Activated naive CD4-positive, alpha-beta T cell treated with anti-CD3 and anti-CD28 coated beads for 36 hours (primary cell): ENCODE results near the gene ZFY. TPM values are rescaled to one million over a fixed set of nuclear protein-coding genes. Genes with fewer than 3 reads are reported as not detected.

Experiments
- CTCF ChIA-PET: fragments of 350-600 bp; sonication (Branson Sonifier 250); formaldehyde crosslinking; loops from one replicate; lab custom pipeline; 2021; ENCODE audit warnings: antibody characterized with exemption; lab: Charles Lee
- DNase-seq: peaks from one replicate; pipeline ENCODE4 v3.0.0-alpha.2; 2020
- H3K27ac Mint-ChIP-seq: one replicate; pipeline ENCODE4 v1.8.0; 2021; ENCODE audit warnings: mild to moderate bottlenecking, mixed read lengths
- H3K27me3 Mint-ChIP-seq: one replicate; pipeline ENCODE4 v1.8.0; 2021; ENCODE audit warnings: low read depth, mixed read lengths
- H3K36me3 Mint-ChIP-seq: one replicate; pipeline ENCODE4 v1.8.0; 2021; ENCODE audit warnings: low read depth, mixed read lengths
- H3K4me1 Mint-ChIP-seq: one replicate; pipeline ENCODE4 v1.8.0; 2021; ENCODE audit warnings: low read depth, mixed read lengths
- H3K4me3 Mint-ChIP-seq: one replicate; pipeline ENCODE4 v1.8.0; 2021; ENCODE audit warnings: mild to moderate bottlenecking, moderate library complexity, mixed read lengths
- H3K9me3 Mint-ChIP-seq: one replicate; pipeline ENCODE4 v1.8.0; 2021; ENCODE audit warnings: mixed read lengths
- intact Hi-C: fragments of 100-400 bp; cut with micrococcal nuclease; formaldehyde crosslinking; loops from one replicate; pipeline ENCODE4 v1.15.1; 2023
- total RNA-seq, 2 experiments: library from RNA; stranded (reverse); gene quantifications; one replicate each; pipeline ENCODE4 v1.2.3, GENCODE V29; 2021

ZFY gene
- total RNA-seq, 2 experiments from 2014 or later = 11.5 to 11.9 TPM

DNA sequence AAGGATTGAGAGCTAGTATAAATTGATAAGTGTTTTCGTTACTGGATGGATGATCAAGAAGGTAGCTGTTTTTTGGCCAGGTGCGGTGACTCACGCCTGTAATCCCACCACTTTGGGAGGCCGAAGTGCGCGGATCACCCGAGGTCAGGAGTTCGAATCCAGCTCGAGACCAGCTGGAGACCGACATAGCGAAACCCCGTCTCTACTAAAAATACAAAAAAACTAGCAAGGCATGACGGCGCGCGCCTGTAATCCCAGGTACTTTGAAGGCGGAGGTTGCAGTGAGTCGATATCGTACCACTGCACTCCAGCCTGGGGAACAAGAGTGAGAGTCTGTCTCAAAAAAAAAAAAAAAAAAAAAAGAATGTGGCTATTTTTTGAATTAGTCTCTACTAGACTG, 2.0 kb downstream of the ZFY start:
- CTCF ChIA-PET = interaction anchor here (1.1 to 1.5 kb wide), 4 partner anchors 12 to 78 kb away, joined by 3 to 9 read pairs (median 4); no protein-coding TSS in a partner anchor
- no peaks in the 10 kb centered on the region for H3K9me3 Mint-ChIP-seq
- DNase-seq = peak; percentile 6
- H3K4me1 Mint-ChIP-seq = peaks cover 28% of the 10 kb centered on the region
- H3K27ac Mint-ChIP-seq = peak overlapping the region; percentile 98
- H3K27me3 Mint-ChIP-seq = no peaks in the 10 kb centered on the region
- peak overlapping the region; percentile 82 for H3K4me3 Mint-ChIP-seq
- intact Hi-C loops = loop anchor here (5.0 kb wide), 1 partner anchor 80 kb away; no protein-coding TSS in a partner anchor
- peaks cover 6% of the 10 kb centered on the region for H3K36me3 Mint-ChIP-seq

DNA sequence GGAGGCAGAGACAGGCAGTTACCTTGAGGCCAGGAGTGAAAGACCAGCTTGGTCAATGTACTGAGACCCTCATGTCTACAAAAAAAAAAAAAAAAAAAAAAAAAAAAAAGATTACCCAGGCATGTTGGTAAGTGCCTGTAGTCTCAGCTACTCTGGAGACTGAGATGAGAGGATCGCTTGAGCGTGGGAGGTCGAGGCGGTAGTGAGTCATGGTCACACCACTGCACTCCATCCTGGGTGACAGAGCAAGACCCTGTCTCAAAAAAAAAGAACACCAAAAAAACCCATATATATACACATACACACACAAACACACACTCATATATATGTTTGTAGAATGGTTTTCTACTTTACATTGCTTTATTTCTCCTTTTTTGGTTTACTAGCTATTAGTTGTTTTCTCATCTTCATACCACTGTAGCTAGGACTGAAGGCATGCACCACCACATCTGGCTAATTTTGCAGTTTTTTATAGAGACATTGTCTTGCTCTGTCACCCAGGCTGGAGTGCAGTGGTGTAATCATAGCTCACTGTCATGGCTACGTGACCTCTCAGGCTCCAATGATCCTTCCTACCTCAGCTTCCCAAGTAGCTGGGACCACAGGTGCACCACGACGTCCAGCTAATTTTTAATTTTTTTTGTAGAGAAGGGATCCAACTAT, 14.5 kb downstream of the ZFY start:
- DNase-seq = peak; percentile 51
- H3K4me3 Mint-ChIP-seq = no peak overlapping the region
- H3K36me3 Mint-ChIP-seq = peaks cover 4% of the 10 kb centered on the region
- CTCF ChIA-PET = interaction anchor here (0.6 to 0.7 kb wide), 2 partner anchors 13 to 64 kb away, joined by 3 to 4 read pairs; no protein-coding TSS in a partner anchor
- H3K27me3 Mint-ChIP-seq = no peaks in the 10 kb centered on the region
- H3K4me1 Mint-ChIP-seq = peaks cover 36% of the 10 kb centered on the region
- no peaks in the 10 kb centered on the region for H3K9me3 Mint-ChIP-seq
- H3K27ac Mint-ChIP-seq = no peak overlapping the region
- intact Hi-C loops = loop anchor here (2.0 kb wide), 1 partner anchor 53 kb away; no protein-coding TSS in a partner anchor

DNA sequence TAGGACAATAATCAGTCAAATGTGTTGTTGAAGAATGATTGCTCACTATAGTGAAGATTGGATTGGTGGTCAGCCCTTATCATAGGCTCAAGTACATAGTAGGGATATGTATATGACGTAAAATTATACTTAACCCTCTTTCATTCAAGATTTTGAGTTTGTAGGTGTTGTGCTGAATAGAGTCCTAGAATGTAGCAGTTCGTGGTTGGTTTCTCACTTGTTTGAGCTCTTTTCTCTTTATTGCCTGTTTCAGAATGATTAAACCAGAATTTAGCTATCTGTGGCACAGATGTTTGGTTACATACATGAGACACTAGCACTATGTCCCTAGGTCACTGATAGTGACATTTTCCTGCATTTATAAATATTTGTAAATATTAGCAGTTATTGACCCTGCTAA, 15.5 kb downstream of the ZFY start:
- no peak overlapping the region for H3K4me3 Mint-ChIP-seq
- H3K27ac Mint-ChIP-seq = peak overlapping the region; percentile 21
- CTCF ChIA-PET = no interaction called here
- intact Hi-C loops = no loop called here
- peaks cover 38% of the 10 kb centered on the region for H3K4me1 Mint-ChIP-seq
- no peak for DNase-seq
- H3K9me3 Mint-ChIP-seq = no peaks in the 10 kb centered on the region
- peaks cover 6% of the 10 kb centered on the region for H3K36me3 Mint-ChIP-seq
- H3K27me3 Mint-ChIP-seq = no peaks in the 10 kb centered on the region

DNA sequence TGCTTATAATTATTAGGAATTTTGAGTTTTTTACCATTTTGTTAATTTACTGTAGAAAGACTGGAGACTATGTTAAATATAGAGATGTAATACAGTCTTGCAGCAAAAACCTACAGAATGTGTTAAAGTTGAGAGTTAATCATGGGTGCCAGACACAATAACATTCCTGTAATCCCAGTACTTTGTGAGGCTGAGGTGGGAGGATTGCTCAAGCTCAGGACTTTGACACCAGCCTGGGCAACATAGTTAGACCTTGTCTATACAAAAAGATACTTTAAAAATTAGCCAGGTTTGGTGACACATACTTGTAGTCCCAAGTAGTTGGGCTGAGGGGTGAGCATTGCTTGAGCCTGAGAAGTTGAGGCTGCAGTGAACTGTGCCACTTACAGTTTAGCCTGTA, 17.7 kb downstream of the ZFY start:
- H3K4me3 Mint-ChIP-seq = no peak overlapping the region
- intact Hi-C loops = no loop called here
- no peaks in the 10 kb centered on the region for H3K27me3 Mint-ChIP-seq
- H3K4me1 Mint-ChIP-seq = peaks cover 37% of the 10 kb centered on the region
- CTCF ChIA-PET = no interaction called here
- no peak for DNase-seq
- H3K9me3 Mint-ChIP-seq = no peaks in the 10 kb centered on the region
- H3K27ac Mint-ChIP-seq = no peak overlapping the region
- peaks cover 9% of the 10 kb centered on the region for H3K36me3 Mint-ChIP-seq

DNA sequence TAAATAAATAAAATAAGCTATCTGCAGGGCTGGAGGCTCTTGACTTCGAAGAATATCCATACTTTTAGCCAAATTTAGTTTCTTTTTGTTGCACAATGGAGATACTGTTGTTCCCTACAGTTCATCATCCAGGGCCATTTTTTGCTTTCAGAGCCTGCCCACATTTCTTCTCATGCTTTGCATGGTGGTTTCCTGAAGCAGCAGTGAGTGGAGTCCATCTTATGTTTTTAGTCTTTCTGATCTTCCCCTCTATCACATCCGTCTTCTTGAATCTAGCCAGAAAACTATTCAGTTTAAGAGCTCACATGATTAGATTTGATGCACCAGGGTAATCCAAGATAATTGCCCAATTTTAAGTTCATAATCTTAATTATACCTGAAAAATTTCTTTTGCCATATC, 19.6 kb downstream of the ZFY start:
- CTCF ChIA-PET = no interaction called here
- intact Hi-C loops = no loop called here
- no peak overlapping the region for H3K27ac Mint-ChIP-seq
- no peak overlapping the region for H3K4me3 Mint-ChIP-seq
- peaks cover 34% of the 10 kb centered on the region for H3K4me1 Mint-ChIP-seq
- peaks cover 8% of the 10 kb centered on the region for H3K36me3 Mint-ChIP-seq
- no peaks in the 10 kb centered on the region for H3K27me3 Mint-ChIP-seq
- no peak for DNase-seq
- no peaks in the 10 kb centered on the region for H3K9me3 Mint-ChIP-seq

DNA sequence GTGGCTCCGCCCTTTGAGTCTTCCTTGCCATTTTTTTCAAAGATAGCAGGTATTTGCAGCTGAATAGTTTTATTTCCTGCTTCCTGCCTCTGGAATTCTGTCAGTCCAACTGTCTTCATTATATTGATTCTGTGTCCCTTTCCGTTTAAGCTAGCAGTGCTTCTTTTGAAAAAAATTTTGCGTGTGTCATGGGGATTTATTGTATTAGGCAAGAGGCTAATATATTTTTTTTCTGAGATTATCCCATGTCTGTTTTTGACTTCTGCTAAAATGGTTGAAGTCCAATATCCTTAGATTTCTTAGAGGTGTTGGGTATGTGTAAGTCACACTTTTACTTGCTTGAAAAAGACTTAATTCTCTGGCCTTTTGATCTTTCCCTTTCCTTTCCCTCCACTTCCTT, 20.4 kb downstream of the ZFY start:
- DNase-seq = no peak

DNA sequence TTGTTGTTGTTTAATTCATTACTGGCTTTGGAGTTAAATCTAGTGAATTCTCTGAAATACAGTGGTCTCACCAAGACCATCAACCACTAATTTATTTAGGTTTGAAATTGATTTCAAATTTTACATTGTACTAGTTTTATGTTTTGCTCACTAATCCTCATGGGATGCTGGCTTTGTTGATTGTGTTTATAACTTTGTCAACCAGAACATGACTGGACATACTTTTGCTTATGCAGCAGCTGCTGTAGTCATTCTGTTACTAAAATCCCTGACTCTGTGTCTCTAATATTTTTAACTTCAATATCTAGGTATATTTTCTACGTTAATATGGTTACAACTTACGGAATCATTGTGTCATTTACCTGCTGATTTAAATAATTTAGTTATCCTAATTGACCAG, 26.9 kb downstream of the ZFY start:
- Mint-ChIP-seq H3K4me3 (no peak overlapping the region), H3K27me3 (no peaks in the 10 kb centered on the region), H3K9me3 (peaks cover under 1% of the 10 kb centered on the region), H3K4me1 (peaks cover 18% of the 10 kb centered on the region), H3K36me3 (peaks cover 8% of the 10 kb centered on the region), H3K27ac (no peak overlapping the region)
- intact Hi-C loops = loop anchor here (1.0 kb wide), 1 partner anchor 9 kb away; no protein-coding TSS in a partner anchor
- DNase-seq = no peak
- CTCF ChIA-PET = no interaction called here

More for the DNA sequence above, 20.4 kb downstream of the ZFY start:
- Mint-ChIP-seq H3K27me3 (no peaks in the 10 kb centered on the region), H3K4me3 (no peak overlapping the region), H3K36me3 (peaks cover 8% of the 10 kb centered on the region), H3K9me3 (no peaks in the 10 kb centered on the region), H3K4me1 (peaks cover 28% of the 10 kb centered on the region), H3K27ac (no peak overlapping the region)
- intact Hi-C loops = no loop called here
- CTCF ChIA-PET = no interaction called here

DNA sequence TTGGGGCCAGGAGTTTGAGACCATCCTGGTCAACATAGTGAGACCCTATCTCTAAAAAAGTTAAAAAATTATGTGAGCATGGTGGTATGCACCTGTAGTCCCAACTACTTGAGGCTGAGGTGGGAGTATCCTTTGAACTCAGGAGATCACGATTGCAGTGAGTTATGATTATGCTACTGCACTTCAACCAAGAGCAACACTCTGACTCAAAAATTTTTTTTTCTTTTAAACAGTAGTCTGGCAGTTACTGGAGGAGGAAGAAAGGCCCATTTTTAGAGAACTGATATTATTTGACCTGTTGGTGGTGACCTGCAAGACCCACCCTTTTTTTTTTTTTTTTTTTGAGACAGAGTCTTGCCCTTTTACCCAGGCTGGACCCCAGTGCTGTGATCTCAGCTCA, 29.6 kb downstream of the ZFY start:
- Mint-ChIP-seq H3K36me3 (peaks cover 9% of the 10 kb centered on the region), H3K27ac (no peak overlapping the region), H3K9me3 (peaks cover 1% of the 10 kb centered on the region), H3K27me3 (no peaks in the 10 kb centered on the region), H3K4me1 (peaks cover 25% of the 10 kb centered on the region), H3K4me3 (no peak overlapping the region)
- intact Hi-C loops = no loop called here
- DNase-seq = no peak
- CTCF ChIA-PET = no interaction called here

DNA sequence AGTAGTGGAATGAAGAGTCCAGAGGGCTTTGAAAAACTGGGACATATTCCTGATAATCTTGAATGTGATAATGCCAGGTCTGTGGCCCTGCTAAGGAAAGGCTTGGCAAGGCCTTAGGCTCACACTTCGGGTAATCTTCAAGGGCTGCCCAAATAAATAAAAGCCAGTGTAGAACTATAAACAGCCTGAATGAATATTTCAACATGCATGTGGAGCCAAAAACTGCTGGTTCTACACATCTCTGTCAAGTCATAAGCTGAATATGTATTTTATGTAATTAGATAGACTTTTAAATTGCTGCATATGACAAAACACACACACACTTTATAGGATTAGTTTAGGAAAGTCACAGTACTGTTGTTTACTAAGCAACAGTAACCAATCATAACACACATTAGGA, 30.4 kb downstream of the ZFY start:
- H3K4me1 Mint-ChIP-seq = peaks cover 28% of the 10 kb centered on the region
- H3K9me3 Mint-ChIP-seq = peaks cover 1% of the 10 kb centered on the region
- no peak overlapping the region for H3K27ac Mint-ChIP-seq
- intact Hi-C loops = no loop called here
- H3K36me3 Mint-ChIP-seq = peaks cover 9% of the 10 kb centered on the region
- no peaks in the 10 kb centered on the region for H3K27me3 Mint-ChIP-seq
- no peak overlapping the region for H3K4me3 Mint-ChIP-seq
- no peak for DNase-seq
- CTCF ChIA-PET = no interaction called here

DNA sequence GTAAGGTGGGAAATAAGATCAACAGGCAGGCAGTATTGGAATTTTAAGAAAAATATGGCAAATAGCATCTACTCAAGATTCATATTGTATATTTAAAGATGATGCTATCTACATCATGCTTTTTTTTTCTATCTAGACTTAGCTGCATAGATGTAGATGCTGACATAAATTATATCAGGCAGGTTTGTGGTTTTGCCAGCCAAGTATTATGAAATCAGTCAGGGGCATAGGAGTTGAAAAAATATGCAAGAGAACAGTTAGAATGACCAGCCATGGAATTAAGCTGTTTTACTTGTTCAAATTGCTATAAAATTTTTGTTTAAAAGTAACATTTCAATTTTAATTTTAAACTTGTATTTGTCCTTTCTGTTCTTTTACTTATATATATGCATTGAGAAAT, 34.4 kb downstream of the ZFY start:
- H3K27ac Mint-ChIP-seq = no peak overlapping the region

DNA sequence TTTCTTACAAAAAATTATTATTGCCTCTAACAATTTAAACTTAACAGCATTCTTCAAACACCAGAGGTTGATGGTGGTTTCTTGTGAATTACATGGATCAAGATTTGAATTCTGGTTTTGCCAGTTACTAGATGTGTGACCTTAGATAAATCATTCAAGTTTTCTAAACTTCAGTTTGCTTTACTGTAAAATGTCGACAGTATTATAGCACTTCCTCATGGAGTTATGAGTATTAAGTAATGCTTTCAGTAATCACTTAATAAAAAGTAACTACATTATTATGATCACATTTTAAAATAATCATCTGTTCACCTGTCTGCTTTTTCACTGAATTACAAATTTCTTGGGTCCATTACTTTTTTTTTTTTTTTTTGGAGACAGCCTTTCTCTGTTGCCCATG, 37.5 kb downstream of the ZFY start:
- Mint-ChIP-seq H3K36me3 (peaks cover 10% of the 10 kb centered on the region), H3K27me3 (no peaks in the 10 kb centered on the region), H3K4me3 (no peak overlapping the region), H3K27ac (no peak overlapping the region), H3K4me1 (peaks cover 19% of the 10 kb centered on the region), H3K9me3 (no peaks in the 10 kb centered on the region)
- DNase-seq = no peak
- CTCF ChIA-PET = no interaction called here
- intact Hi-C loops = no loop called here

More for the DNA sequence above, 34.4 kb downstream of the ZFY start:
- intact Hi-C loops = no loop called here
- Mint-ChIP-seq H3K4me3 (no peak overlapping the region), H3K36me3 (peaks cover 8% of the 10 kb centered on the region), H3K9me3 (peaks cover 1% of the 10 kb centered on the region), H3K27me3 (no peaks in the 10 kb centered on the region), H3K4me1 (peaks cover 21% of the 10 kb centered on the region)
- DNase-seq = no peak
- CTCF ChIA-PET = no interaction called here

DNA sequence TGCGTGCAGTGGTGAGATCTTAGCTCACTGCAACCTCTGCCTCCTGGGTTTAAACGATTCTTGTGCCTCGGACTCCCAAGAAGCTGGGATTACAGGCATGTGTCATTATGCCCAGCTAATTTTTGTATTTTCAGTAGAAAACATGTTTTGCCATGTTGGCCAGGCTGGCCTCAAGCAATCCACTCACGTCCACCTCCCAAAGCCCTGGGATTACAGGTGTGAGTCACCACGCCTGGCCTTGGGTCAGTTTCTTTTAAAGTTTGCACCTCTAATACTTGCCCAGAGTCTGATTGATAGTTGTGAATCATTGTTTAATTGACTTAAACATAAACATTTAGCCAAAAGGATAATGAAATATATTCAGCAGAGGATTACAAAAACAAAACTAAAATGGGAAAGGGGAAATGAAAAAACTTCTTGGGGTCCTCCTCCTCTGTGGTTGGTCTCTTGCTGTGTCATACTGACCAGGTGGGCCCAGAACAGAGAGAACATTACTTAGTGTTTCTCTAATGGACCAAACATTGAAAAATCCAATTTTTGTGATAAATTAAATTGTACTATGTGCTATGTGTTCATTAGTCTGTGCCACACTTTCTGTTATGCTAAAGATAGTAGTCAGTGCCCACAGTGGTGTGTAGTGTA, 38.0 kb downstream of the ZFY start:
- Mint-ChIP-seq H3K36me3 (peaks cover 10% of the 10 kb centered on the region), H3K9me3 (no peaks in the 10 kb centered on the region), H3K4me3 (no peak overlapping the region), H3K27ac (no peak overlapping the region), H3K27me3 (no peaks in the 10 kb centered on the region), H3K4me1 (peaks cover 19% of the 10 kb centered on the region)
- CTCF ChIA-PET = no interaction called here
- no peak for DNase-seq
- intact Hi-C loops = no loop called here

DNA sequence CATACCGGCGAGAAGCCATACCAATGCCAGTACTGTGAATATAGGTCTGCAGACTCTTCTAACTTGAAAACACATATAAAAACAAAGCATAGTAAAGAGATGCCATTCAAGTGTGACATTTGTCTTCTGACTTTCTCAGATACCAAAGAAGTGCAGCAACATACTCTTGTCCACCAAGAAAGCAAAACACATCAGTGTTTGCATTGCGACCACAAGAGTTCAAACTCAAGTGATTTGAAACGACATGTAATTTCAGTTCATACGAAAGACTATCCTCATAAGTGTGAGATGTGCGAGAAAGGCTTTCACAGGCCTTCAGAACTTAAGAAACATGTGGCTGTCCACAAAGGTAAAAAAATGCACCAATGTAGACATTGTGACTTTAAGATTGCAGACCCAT, 44.1 kb downstream of the ZFY start:
- Mint-ChIP-seq H3K27me3 (no peaks in the 10 kb centered on the region), H3K27ac (no peak overlapping the region), H3K36me3 (peaks cover 10% of the 10 kb centered on the region), H3K4me3 (no peak overlapping the region), H3K9me3 (no peaks in the 10 kb centered on the region), H3K4me1 (no peaks in the 10 kb centered on the region)
- intact Hi-C loops = no loop called here
- CTCF ChIA-PET = no interaction called here
- no peak for DNase-seq
